ENCODE data around the gene CCNI2. TPM values are rescaled to one million over a fixed set of nuclear protein-coding genes. Genes with fewer than 3 reads are reported as not detected.

CCNI2 gene
- total RNA-seq, 1 experiment from 2014 or later = 1.7 TPM

DNA sequence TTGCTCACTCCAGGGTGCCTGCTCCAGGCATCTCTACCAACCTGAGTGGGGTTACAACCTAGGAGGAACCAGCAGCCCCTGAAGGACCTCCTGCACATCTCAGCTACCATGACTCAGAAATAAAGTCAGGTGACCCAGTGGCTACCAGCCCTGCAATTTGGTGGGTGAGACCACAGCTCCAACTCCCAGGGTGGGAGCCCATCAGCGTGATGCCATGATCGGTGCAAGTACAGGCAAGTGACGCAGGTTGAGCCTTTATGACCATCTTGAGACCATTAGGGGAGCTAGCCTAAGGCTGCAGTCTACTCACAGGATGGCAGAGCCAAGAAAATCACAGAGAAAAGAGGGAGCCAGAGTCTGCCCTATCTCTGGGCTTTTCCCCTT, 21.3 kb downstream of the CCNI2 start:
- Mint-ChIP-seq H3K27ac (no peak overlapping the region), H3K27me3 (ENCODE audit: low read depth) (no peaks in the 10 kb centered on the region), H3K9me3 (no peaks in the 10 kb centered on the region), H3K36me3 (0 out of 2 replicates have a peak, but pooled peaks cover 2% of the 10 kb centered on the region), H3K4me1 (peaks cover 17% of the 10 kb centered on the region), H3K4me3 (no peak overlapping the region)
- CTCF ChIA-PET = no interaction called here
- DNase-seq (ENCODE audit: low spot score) = no peak
- ATAC-seq = no peak
- POLR2A ChIA-PET = no interaction called here
- TF ChIP-seq OVOL2 (CRISPR knock-in tag; IDR thresholded peaks at IDR 0.05; ENCODE audit: borderline replicate concordance) (no peak), FOXP1 (CRISPR knock-in tag; IDR thresholded peaks at IDR 0.05; ENCODE audit: borderline replicate concordance) (no peak), SMAD4 (CRISPR knock-in tag; IDR thresholded peaks at IDR 0.05) (no peak), ATF1 (CRISPR knock-in tag; IDR thresholded peaks at IDR 0.05) (no peak), ZNF423 (CRISPR knock-in tag; IDR thresholded peaks at IDR 0.05) (no peak), RORB (CRISPR knock-in tag; IDR thresholded peaks at IDR 0.05) (no peak), JAZF1 (CRISPR knock-in tag; IDR thresholded peaks at IDR 0.05) (no peak)
- TF ChIP-seq, protein P1, sequence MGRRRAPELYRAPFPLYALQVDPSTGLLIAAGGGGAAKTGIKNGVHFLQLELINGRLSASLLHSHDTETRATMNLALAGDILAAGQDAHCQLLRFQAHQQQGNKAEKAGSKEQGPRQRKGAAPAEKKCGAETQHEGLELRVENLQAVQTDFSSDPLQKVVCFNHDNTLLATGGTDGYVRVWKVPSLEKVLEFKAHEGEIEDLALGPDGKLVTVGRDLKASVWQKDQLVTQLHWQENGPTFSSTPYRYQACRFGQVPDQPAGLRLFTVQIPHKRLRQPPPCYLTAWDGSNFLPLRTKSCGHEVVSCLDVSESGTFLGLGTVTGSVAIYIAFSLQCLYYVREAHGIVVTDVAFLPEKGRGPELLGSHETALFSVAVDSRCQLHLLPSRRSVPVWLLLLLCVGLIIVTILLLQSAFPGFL (CRISPR knock-in tag; IDR thresholded peaks at IDR 0.05; ENCODE audit: borderline replicate concordance) = no peak
- TF ChIP-seq, protein P2, sequence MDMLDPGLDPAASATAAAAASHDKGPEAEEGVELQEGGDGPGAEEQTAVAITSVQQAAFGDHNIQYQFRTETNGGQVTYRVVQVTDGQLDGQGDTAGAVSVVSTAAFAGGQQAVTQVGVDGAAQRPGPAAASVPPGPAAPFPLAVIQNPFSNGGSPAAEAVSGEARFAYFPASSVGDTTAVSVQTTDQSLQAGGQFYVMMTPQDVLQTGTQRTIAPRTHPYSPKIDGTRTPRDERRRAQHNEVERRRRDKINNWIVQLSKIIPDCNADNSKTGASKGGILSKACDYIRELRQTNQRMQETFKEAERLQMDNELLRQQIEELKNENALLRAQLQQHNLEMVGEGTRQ (CRISPR knock-in tag; IDR thresholded peaks at IDR 0.05) = no peak
- TF ChIP-seq, protein P3, sequence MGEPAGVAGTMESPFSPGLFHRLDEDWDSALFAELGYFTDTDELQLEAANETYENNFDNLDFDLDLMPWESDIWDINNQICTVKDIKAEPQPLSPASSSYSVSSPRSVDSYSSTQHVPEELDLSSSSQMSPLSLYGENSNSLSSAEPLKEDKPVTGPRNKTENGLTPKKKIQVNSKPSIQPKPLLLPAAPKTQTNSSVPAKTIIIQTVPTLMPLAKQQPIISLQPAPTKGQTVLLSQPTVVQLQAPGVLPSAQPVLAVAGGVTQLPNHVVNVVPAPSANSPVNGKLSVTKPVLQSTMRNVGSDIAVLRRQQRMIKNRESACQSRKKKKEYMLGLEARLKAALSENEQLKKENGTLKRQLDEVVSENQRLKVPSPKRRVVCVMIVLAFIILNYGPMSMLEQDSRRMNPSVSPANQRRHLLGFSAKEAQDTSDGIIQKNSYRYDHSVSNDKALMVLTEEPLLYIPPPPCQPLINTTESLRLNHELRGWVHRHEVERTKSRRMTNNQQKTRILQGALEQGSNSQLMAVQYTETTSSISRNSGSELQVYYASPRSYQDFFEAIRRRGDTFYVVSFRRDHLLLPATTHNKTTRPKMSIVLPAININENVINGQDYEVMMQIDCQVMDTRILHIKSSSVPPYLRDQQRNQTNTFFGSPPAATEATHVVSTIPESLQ (CRISPR knock-in tag; IDR thresholded peaks at IDR 0.05) = no peak

DNA sequence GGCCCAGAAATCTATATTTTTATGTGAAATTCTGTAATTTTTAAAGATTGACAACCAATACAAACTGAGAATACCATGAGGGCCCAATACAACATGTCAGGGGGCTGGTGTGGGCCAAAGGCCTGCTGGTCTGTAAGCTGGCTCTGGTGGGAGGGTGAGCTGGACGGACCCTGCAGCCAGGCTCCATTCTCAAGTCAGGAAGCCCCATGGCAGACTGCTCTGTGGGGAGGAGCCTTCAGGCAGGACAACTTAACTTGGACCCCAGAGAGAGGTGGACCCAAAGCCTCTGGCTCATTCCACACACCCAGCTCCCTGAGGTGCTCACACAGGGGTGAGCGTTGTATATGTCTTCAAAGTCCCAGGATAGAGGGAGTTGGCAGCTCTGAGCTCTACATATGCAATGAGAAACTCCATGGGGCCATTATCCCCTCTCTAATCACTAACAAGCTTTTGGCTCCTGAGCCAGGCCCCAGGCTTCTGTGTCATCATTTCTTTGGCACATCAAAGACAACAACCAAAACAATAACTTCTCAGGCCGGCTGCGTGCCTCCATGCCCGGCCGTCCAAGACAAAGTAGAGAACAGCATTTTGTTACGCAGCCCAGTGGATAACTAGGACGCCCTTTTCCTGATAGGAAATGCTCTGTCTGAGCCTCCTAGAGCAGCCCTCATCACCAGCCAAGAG, 23.4 kb downstream of the CCNI2 start:
- Mint-ChIP-seq H3K27ac (no peak overlapping the region), H3K27me3 (ENCODE audit: low read depth) (peaks cover 6% of the 10 kb centered on the region; the same call in 1 of the 2 replicates), H3K4me3 (no peak overlapping the region), H3K36me3 (no peaks in the 10 kb centered on the region), H3K4me1 (peaks cover 21% of the 10 kb centered on the region), H3K9me3 (no peaks in the 10 kb centered on the region)
- CTCF ChIA-PET = interaction anchor here (0.7 to 1.5 kb wide), 5 partner anchors 16 to 244 kb away, joined by 3 to 9 read pairs (median 5); no protein-coding TSS in a partner anchor
- POLR2A ChIA-PET = interaction anchor here (0.9 to 1.2 kb wide), 2 partner anchors 23 to 49 kb away, joined by 3 to 4 read pairs; no protein-coding TSS in a partner anchor
- DNase-seq (ENCODE audit: low spot score) (no peak), ATAC-seq (no peak; the same call in 1 of the 2 replicates)
- no peak for TF ChIP-seq JAZF1 (CRISPR knock-in tag; IDR thresholded peaks at IDR 0.05)
- no peak for TF ChIP-seq ZNF396 (CRISPR knock-in tag; IDR thresholded peaks at IDR 0.05; ENCODE audit: borderline replicate concordance)

DNA sequence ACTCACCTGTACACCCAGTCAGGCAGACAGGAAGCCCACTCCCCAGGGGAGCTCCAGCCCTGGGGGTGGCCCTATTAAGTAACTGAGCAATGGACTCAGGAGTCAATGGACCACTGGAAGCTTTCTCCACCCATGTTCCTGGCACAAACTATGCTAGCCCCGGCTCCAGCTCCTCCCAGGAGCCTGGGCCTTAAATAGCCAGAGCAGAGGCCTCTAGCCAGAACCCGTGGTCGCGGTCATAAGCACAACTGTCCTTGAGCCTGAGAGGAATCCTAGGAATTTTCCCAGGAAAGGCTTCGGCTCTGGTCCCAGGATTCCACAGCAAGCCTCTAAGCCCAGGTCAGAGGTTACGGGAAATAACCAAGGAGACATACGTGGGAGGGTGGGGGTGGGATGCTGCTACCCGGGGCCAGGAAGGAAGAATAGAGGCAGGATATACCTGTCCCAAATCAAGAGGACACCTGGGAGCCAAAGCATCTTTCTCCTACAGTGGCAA, 24.3 kb downstream of the CCNI2 start:
- H3K36me3 Mint-ChIP-seq = no peaks in the 10 kb centered on the region
- POLR2A ChIA-PET = interaction anchor here (0.7 to 1.2 kb wide), 2 partner anchors 37 to 49 kb away, joined by 3 read pairs; no protein-coding TSS in a partner anchor
- no peak for TF ChIP-seq JUN (CRISPR knock-in tag; IDR thresholded peaks at IDR 0.05)
- TF ChIP-seq, protein P4, sequence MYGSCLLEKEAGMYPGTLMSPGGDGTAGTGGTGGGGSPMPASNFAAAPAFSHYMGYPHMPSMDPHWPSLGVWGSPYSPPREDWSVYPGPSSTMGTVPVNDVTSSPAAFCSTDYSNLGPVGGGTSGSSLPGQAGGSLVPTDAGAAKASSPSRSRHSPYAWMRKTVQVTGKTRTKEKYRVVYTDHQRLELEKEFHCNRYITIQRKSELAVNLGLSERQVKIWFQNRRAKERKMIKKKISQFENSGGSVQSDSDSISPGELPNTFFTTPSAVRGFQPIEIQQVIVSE (CRISPR knock-in tag; IDR thresholded peaks at IDR 0.05; ENCODE audit: borderline replicate concordance) = no peak
- TF ChIP-seq, protein P5, sequence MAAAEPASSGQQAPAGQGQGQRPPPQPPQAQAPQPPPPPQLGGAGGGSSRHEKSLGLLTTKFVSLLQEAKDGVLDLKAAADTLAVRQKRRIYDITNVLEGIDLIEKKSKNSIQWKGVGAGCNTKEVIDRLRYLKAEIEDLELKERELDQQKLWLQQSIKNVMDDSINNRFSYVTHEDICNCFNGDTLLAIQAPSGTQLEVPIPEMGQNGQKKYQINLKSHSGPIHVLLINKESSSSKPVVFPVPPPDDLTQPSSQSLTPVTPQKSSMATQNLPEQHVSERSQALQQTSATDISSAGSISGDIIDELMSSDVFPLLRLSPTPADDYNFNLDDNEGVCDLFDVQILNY (CRISPR knock-in tag; IDR thresholded peaks at IDR 0.05) = no peak
- TF ChIP-seq, protein P6, sequence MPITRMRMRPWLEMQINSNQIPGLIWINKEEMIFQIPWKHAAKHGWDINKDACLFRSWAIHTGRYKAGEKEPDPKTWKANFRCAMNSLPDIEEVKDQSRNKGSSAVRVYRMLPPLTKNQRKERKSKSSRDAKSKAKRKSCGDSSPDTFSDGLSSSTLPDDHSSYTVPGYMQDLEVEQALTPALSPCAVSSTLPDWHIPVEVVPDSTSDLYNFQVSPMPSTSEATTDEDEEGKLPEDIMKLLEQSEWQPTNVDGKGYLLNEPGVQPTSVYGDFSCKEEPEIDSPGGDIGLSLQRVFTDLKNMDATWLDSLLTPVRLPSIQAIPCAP (CRISPR knock-in tag; IDR thresholded peaks at IDR 0.05) = no peak
- TF ChIP-seq, protein P7, sequence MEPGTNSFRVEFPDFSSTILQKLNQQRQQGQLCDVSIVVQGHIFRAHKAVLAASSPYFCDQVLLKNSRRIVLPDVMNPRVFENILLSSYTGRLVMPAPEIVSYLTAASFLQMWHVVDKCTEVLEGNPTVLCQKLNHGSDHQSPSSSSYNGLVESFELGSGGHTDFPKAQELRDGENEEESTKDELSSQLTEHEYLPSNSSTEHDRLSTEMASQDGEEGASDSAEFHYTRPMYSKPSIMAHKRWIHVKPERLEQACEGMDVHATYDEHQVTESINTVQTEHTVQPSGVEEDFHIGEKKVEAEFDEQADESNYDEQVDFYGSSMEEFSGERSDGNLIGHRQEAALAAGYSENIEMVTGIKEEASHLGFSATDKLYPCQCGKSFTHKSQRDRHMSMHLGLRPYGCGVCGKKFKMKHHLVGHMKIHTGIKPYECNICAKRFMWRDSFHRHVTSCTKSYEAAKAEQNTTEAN (CRISPR knock-in tag; IDR thresholded peaks at IDR 0.05) = no peak
- no peak for TF ChIP-seq PRRX2 (CRISPR knock-in tag; IDR thresholded peaks at IDR 0.05)
- no peak for TF ChIP-seq MYBL2 (CRISPR knock-in tag; IDR thresholded peaks at IDR 0.05)
- TF ChIP-seq ZNF121 (CRISPR knock-in tag; IDR thresholded peaks at IDR 0.05) = no peak

More for the DNA sequence above, 24.3 kb downstream of the CCNI2 start:
- ATAC-seq = peak; percentile 59
- DNase-seq (ENCODE audit: low spot score) = peak; percentile 53
- H3K9me3 Mint-ChIP-seq = no peaks in the 10 kb centered on the region
- H3K27me3 Mint-ChIP-seq (ENCODE audit: low read depth) = peaks cover 15% of the 10 kb centered on the region
- H3K4me3 Mint-ChIP-seq = no peak overlapping the region
- CTCF ChIA-PET = interaction anchor here (0.6 to 1.5 kb wide), 6 partner anchors 17 to 245 kb away, joined by 3 to 9 read pairs (median 4); no protein-coding TSS in a partner anchor
- peak overlapping the region; percentile 60 for H3K27ac Mint-ChIP-seq
- H3K4me1 Mint-ChIP-seq = peaks cover 27% of the 10 kb centered on the region

Data from WTC11 (cell line).